ENCODE results near the gene SLC9A3. TPM values are rescaled to one million over a fixed set of nuclear protein-coding genes. Genes with fewer than 3 reads are reported as not detected.

Gene SLC9A3
- polyA plus RNA-seq, 1 of the 3 experiments (the other 2 are of a cell fraction): 1.9 TPM

DNA sequence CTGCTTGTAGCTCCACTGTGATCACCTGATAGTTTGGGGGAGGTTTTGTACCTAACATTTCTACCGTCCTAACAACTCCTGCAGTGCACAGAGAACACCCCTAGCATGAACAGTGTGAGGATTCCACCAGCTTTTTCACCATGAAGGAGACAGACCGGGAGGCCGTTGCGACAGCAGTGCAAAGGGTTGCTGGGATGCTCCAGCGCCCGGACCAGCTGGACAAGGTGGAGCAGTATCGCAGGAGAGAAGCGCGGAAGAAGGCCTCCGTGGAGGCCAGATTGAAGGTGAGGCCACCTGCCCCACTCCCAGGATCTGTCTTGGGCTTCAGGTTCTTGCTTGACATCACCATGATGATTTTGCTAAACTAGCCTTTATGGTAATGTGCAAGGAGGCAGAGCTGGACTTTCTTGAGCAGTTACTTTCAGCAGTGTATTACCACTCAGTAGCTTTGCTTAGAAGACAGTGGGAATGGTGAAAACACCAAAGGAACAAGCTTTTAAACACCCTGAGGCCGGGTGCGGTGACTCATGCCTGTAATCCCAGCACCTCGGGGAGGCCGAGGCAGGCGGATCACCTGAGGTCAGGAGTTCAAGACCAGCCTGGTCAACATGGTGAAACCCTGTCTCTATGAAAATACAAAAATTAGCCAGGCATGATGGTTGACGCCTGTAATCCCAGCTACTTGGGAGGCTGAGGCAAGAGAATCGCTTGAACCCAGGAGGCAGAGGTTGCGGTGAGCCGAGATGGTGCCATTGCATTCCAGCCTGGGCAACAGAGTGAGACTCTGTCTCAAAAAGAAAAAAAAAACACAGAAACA, 78.0 kb downstream of the SLC9A3 start (continued):
- TF ChIP-seq REST (IDR thresholded peaks at IDR 0.05; ENCODE audit: low read depth, low read length) (no peak), JUND (IDR thresholded peaks at IDR 0.05) (no peak), MXI1 (IDR thresholded peaks at IDR 0.05; ENCODE audit: low read depth, low read length) (no peak), TCF12 (IDR thresholded peaks at IDR 0.05) (no peak), MEF2A (IDR thresholded peaks at IDR 0.05; ENCODE audit: borderline replicate concordance, low read depth) (no peak)

- Histone ChIP-seq H3F3A (replicated peaks; ENCODE audit: insufficient read depth) (no peaks in the 10 kb centered on the region), H3K27ac (ENCODE audit: low read depth in 2 of 2, low read length in 1 of 2) (no peak overlapping the region), H2AFZ (ENCODE audit: low read depth) (no peak overlapping the region), H3K9me3 (no peaks in the 10 kb centered on the region; the same call in 1 of the 2 replicates), H3K36me3 (replicated peaks in 1 of 2; ENCODE audit: control insufficient read depth in 1 of 2, insufficient read depth in 2 of 2, low read length in 1 of 2) (peaks cover 25 to 40% of the 10 kb centered on the region in 2 experiments), H3K79me2 (ENCODE audit: insufficient read depth) (peaks cover 46% of the 10 kb centered on the region), H3K9me2 (no peaks in the 10 kb centered on the region), H3K9ac (no peak overlapping the region), H3K4me1 (ENCODE audit: control insufficient read depth in 1 of 2, insufficient read depth in 2 of 2, low read depth in 1 of 2, low read length in 1 of 2) (peaks cover 0 to 17% of the 10 kb centered on the region in 2 experiments; a peak in 1 of 4 replicates), H3K4me2 (no peak overlapping the region), H4K20me1 (ENCODE audit: insufficient read depth) (no peaks in the 10 kb centered on the region; the same call in 1 of the 2 replicates), H3K27me3 (ENCODE audit: insufficient read depth) (no peaks in the 10 kb centered on the region), H3K4me3 (ENCODE audit: low read depth in 2 of 2, low read length in 1 of 2) (no peak overlapping the region)
- no peak for TF ChIP-seq TEAD4 (IDR thresholded peaks at IDR 0.05; ENCODE audit: borderline replicate concordance, insufficient read depth)
- TF ChIP-seq, protein P1, sequence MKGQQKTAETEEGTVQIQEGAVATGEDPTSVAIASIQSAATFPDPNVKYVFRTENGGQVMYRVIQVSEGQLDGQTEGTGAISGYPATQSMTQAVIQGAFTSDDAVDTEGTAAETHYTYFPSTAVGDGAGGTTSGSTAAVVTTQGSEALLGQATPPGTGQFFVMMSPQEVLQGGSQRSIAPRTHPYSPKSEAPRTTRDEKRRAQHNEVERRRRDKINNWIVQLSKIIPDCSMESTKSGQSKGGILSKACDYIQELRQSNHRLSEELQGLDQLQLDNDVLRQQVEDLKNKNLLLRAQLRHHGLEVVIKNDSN (IDR thresholded peaks at IDR 0.05; ENCODE audit: borderline replicate concordance, low read depth): no peak
- TF ChIP-seq GABPA (IDR thresholded peaks at IDR 0.05; ENCODE audit: low read depth): no peak
- no peak for TF ChIP-seq ELF1 (IDR thresholded peaks at IDR 0.05)
- TF ChIP-seq POLR2AphosphoS5 (IDR thresholded peaks at IDR 0.05; ENCODE audit: low read depth, low read length): no peak
- no peak for TF ChIP-seq JUND (IDR thresholded peaks at IDR 0.05)
- TF ChIP-seq SIN3A (IDR thresholded peaks at IDR 0.05; ENCODE audit: borderline replicate concordance, low read depth, low read length): no peak
- TF ChIP-seq CHD2 (IDR thresholded peaks at IDR 0.05; ENCODE audit: low read length, partially characterized antibody): no peak
- TF ChIP-seq RFX5 (IDR thresholded peaks at IDR 0.05; ENCODE audit: low read length): no peak
- TF ChIP-seq, protein P2, sequence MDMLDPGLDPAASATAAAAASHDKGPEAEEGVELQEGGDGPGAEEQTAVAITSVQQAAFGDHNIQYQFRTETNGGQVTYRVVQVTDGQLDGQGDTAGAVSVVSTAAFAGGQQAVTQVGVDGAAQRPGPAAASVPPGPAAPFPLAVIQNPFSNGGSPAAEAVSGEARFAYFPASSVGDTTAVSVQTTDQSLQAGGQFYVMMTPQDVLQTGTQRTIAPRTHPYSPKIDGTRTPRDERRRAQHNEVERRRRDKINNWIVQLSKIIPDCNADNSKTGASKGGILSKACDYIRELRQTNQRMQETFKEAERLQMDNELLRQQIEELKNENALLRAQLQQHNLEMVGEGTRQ (IDR thresholded peaks at IDR 0.05; ENCODE audit: borderline replicate concordance, low read depth, low read length): no peak
- no peak for TF ChIP-seq FOXJ3 (CRISPR knock-in tag; IDR thresholded peaks at IDR 0.05)
- no peak for TF ChIP-seq NFIC (IDR thresholded peaks at IDR 0.05; ENCODE audit: borderline replicate concordance)
- TF ChIP-seq TAF1 (IDR thresholded peaks at IDR 0.05; ENCODE audit: borderline replicate concordance, low read depth, low read length): no peak
- TF ChIP-seq FOSL2 (IDR thresholded peaks at IDR 0.05; ENCODE audit: borderline replicate concordance, low read depth): no peak
- no peak for TF ChIP-seq GATA2 (CRISPR knock-in tag; IDR thresholded peaks at IDR 0.05)
- ChIA-PET CTCF (interaction anchor here (1.0 to 2.0 kb wide), 5 partner anchors 8 to 128 kb away, joined by 3 to 10 read pairs (median 4); no protein-coding TSS in a partner anchor), POLR2A (no interaction called here)
- WGBS (ENCODE audit: low lambda C conversion rate): 96% methylated on average over 10 of the region's 10 CpGs
- DNase-seq: no peak
Measured at GRCh38 chr5:445591-445990, 78.7 kb downstream of the SLC9A3 start.
